IMR-90 (cell line): ENCODE measurements around the gene INPP5J. TPM values are rescaled to one million over a fixed set of nuclear protein-coding genes. Genes with fewer than 3 reads are reported as not detected.

Experiments
- ATAC-seq: fragments of 200-7000 bp; cut with Tn5 transposase; 2 replicates; pipeline ENCODE4 v1.9.1; 2020; ENCODE audit warnings: low read depth, mild to moderate bottlenecking, moderate library complexity
- BruUV-seq: library from RNA; stranded (reverse); fragments of 400-500 nt; replicated peaks from 2 replicates; lab custom pipeline; 2021; lab: Mats Ljungman, UMichigan
- CTCF ChIA-PET: fragments of 300-600 bp; formaldehyde crosslinking; extraction: SDS; loops from one replicate; lab custom pipeline; 2021; ENCODE audit warnings: antibody characterized with exemption; lab: Yijun Ruan, JAX
- POLR2A ChIA-PET: fragments of 300-600 bp; sonication (Branson Sonifier 250); formaldehyde crosslinking; loops from one replicate; lab custom pipeline; 2022; ENCODE audit warnings: antibody characterized with exemption; ENCODE audit not compliant: unreplicated experiment; lab: Charles Lee
- DNase-seq: peaks from one replicate; pipeline ENCODE4 v3.0.0; 2013
- H2AFZ ChIP-seq: replicated peaks from 2 replicates; pipeline ENCODE3; 2013; ENCODE audit warnings: low read length, mild to moderate bottlenecking; ENCODE audit not compliant: poor library complexity
- H2AK5ac ChIP-seq: 2 replicates; pipeline ENCODE4 v1.6.1; 2013; ENCODE audit warnings: low read depth, low read length, inconsistent platforms
- H2AK9ac ChIP-seq: replicated peaks from 2 replicates; pipeline ENCODE3; 2013; ENCODE audit warnings: mild to moderate bottlenecking, low read depth, low read length, moderate library complexity; ENCODE audit not compliant: poor library complexity
- H2BK120ac ChIP-seq: 2 replicates; pipeline ENCODE4 v1.6.1; 2013; ENCODE audit warnings: low read depth, low read length, inconsistent platforms
- H2BK15ac ChIP-seq: 3 replicates; pipeline ENCODE4 v1.6.1; 2013; ENCODE audit warnings: low read depth, low read length, inconsistent platforms
- H2BK20ac ChIP-seq: 2 replicates; pipeline ENCODE4 v1.6.1; 2013; ENCODE audit warnings: low read depth, mild to moderate bottlenecking, inconsistent platforms, low read length, moderate library complexity
- H2BK5ac ChIP-seq: 2 replicates; pipeline ENCODE4 v1.6.1; 2013; ENCODE audit warnings: mild to moderate bottlenecking, low read depth, low read length, inconsistent platforms; ENCODE audit not compliant: poor library complexity, severe bottlenecking
- H3K14ac ChIP-seq: replicated peaks from 2 replicates; pipeline ENCODE4 v1.6.1; 2013; ENCODE audit warnings: low read depth, low read length, inconsistent platforms
- H3K18ac ChIP-seq: 2 replicates; pipeline ENCODE4 v1.6.1; 2013; ENCODE audit warnings: low read depth, low read length, control low read depth
- H3K23ac ChIP-seq: 2 replicates; pipeline ENCODE4 v1.6.1; 2013; ENCODE audit warnings: low read depth, low read length, inconsistent platforms
- H3K27ac ChIP-seq: 2 replicates; pipeline ENCODE4 v1.5.1; 2013; ENCODE audit warnings: mild to moderate bottlenecking, control low read depth, low read length; ENCODE audit not compliant: insufficient read depth
- H3K27me3 ChIP-seq: 2 replicates; pipeline ENCODE4 v1.6.1; 2013; ENCODE audit warnings: low read length; ENCODE audit not compliant: control insufficient read depth, insufficient read depth
- H3K36me3 ChIP-seq: 2 replicates; pipeline ENCODE4 v1.6.1; 2013; ENCODE audit warnings: low read length, mixed read lengths; ENCODE audit not compliant: control insufficient read depth, insufficient read depth
- H3K4ac ChIP-seq: 2 replicates; pipeline ENCODE4 v1.6.1; 2013; ENCODE audit warnings: low read depth, low read length, inconsistent platforms
- H3K4me1 ChIP-seq: 2 replicates; pipeline ENCODE4 v1.6.1; 2013; ENCODE audit warnings: low read length, mixed read lengths; ENCODE audit not compliant: control insufficient read depth, insufficient read depth
- H3K4me2 ChIP-seq: 2 replicates; pipeline ENCODE4 v1.6.1; 2013; ENCODE audit warnings: low read depth, mild to moderate bottlenecking, control low read depth, low read length, moderate library complexity
- H3K4me3 ChIP-seq: 2 replicates; pipeline ENCODE4 v1.5.1; 2013; ENCODE audit warnings: low read depth, mild to moderate bottlenecking, control low read depth, low read length, moderate library complexity; ENCODE audit not compliant: insufficient read depth
- H3K56ac ChIP-seq: 2 replicates; pipeline ENCODE4 v1.6.1; 2013; ENCODE audit warnings: low read length, inconsistent platforms; ENCODE audit not compliant: insufficient read depth; ENCODE audit errors: extremely low read depth
- H3K79me1 ChIP-seq, 2 experiments: 2 replicates each; pipeline ENCODE4 v1.6.1; 2013; ENCODE audit warnings: low read length in 2 of 2, inconsistent platforms in 1 of 2, low read depth in 1 of 2
- H3K9ac ChIP-seq: 2 replicates; pipeline ENCODE4 v1.6.1; 2013; ENCODE audit warnings: low read depth, low read length, control low read depth
- H3K9me1 ChIP-seq: 2 replicates; pipeline ENCODE4 v1.6.1; 2013; ENCODE audit warnings: low read length, inconsistent platforms; ENCODE audit not compliant: insufficient read depth
- H3K9me3 ChIP-seq: 2 replicates; pipeline ENCODE4 v1.6.1; 2013; ENCODE audit warnings: low read length; ENCODE audit not compliant: control insufficient read depth, insufficient read depth
- H4K20me1 ChIP-seq: 2 replicates; pipeline ENCODE4 v1.6.1; 2013; ENCODE audit warnings: low read length, inconsistent platforms; ENCODE audit not compliant: insufficient read depth
- H4K5ac ChIP-seq: 2 replicates; pipeline ENCODE4 v1.6.1; 2013; ENCODE audit warnings: mild to moderate bottlenecking, low read depth, low read length, control low read depth
- H4K8ac ChIP-seq, 2 experiments: 2 replicates each; pipeline ENCODE4 v1.6.1; 2013; ENCODE audit warnings: low read depth in 2 of 2, low read length in 2 of 2, control low read depth in 1 of 2, inconsistent platforms in 1 of 2
- H4K91ac ChIP-seq: 2 replicates; pipeline ENCODE4 v1.6.1; 2013; ENCODE audit warnings: low read depth, low read length, inconsistent platforms; ENCODE audit not compliant: insufficient read depth
- FOS ChIP-seq: fragments of 150-350 bp; IDR thresholded peaks from 2 replicates; pipeline ENCODE4 v1.6.1; 2016; ENCODE audit warnings: low read depth, low read length
- MAFK ChIP-seq: IDR thresholded peaks from 2 replicates; pipeline ENCODE4 v1.6.1; 2012; ENCODE audit warnings: low read depth, low read length, improper control_type of control experiment
- MAZ ChIP-seq: IDR thresholded peaks from 2 replicates; pipeline ENCODE4 v1.6.1; 2012; ENCODE audit warnings: low read depth, mild to moderate bottlenecking, low read length, improper control_type of control experiment, moderate library complexity, borderline replicate concordance
- MXI1 ChIP-seq: IDR thresholded peaks from 2 replicates; pipeline ENCODE4 v1.6.1; 2012; ENCODE audit warnings: low read depth, mild to moderate bottlenecking, low read length, moderate library complexity, borderline replicate concordance
- POLR2A ChIP-seq: IDR thresholded peaks from 2 replicates; pipeline ENCODE4 v1.6.1; 2012; ENCODE audit warnings: mild to moderate bottlenecking, low read depth, low read length
- WGBS, 2 experiments: methylation state at CpG; one replicate each; pipeline versions ENCODE4 v1.1.5 to v1.1.7; 2013; ENCODE audit warnings: missing lambda C conversion rate in 2 of 2; ENCODE audit not compliant: insufficient read length in 1 of 2; ENCODE audit errors: extremely low coverage in 2 of 2; 5-methylcytosine and 5-hydroxymethylcytosine counted together
- dilution Hi-C: fragments of 300-500 bp; cut with HindIII; formaldehyde crosslinking; loops from one replicate; pipeline ENCODE4 v1.14.3; 2018; ENCODE audit warnings: low sequenced_read_pairs; ENCODE audit not compliant: unreplicated experiment
- in situ Hi-C: fragments of 300-500 bp; cut with MboI; formaldehyde crosslinking; loops from 3 replicates; pipeline ENCODE4 v1.14.3; 2019; ENCODE audit warnings: low sequenced_read_pairs, inconsistent platforms, mixed read lengths
- intact Hi-C: fragments of 100-400 bp; cut with micrococcal nuclease; formaldehyde crosslinking; loops from 2 replicates; pipeline ENCODE4 v1.10.0; 2022
- polyA plus RNA-seq, 3 experiments: library from polyadenylated mRNA; depleted of rRNA; stranded (reverse); fragments of >200 nt; gene quantifications; 2 replicates each; pipeline ENCODE4 v1.2.3, GENCODE V29; 2012; ENCODE audit warnings: low replicate concordance in 1 of 3
- total RNA-seq: library from RNA; depleted of rRNA; stranded (reverse); fragments of >200 nt; gene quantifications from 2 replicates; pipeline ENCODE4 v1.2.3, GENCODE V29; 2012

Gene INPP5J
- total and polyA plus RNA-seq, 2 of the 4 experiments (the other 2 are of a cell fraction): 0.36 to 2.2 TPM

DNA sequence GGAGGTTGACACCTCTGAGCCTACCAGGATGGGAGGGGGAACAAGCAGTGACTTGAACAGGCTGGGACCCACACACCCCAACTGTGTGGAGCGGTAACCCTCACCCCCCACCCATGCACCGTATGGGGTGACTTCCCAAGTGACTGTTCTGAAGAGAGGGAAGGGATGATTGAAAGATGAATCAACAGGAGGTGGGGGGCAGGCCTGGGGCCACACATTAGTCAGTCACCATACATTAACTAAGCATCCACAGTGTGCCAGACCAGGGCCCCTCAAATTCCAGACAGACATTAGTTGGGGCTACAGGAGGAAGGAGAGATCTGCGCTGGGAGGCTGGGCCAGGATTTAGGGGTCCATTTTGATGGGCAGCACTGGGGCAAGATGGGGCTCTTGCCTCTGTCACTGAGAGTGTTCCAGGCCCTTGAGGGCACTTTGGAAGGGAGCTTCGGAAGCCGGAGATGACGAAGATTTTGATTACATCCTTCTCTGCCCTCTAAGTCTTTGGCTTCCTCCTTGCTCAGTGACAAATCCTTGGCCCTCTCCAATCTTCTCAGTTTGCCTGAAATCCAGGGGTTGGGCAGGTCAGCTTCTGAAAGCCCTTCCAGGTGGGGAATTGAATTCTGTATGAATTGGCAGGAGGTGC lies 40.7 kb upstream of the INPP5J start:
- H2AFZ ChIP-seq: peak overlapping the region; percentile 91
- CTCF ChIA-PET: interaction anchor here (0.5 to 4.0 kb wide), 8 partner anchors 18 to 129 kb away, joined by 3 to 10 read pairs (median 3); partner anchors contain the start of gene MORC2
- no CpG with 5 or more reads among the region's 6 CpGs for WGBS, 2 experiments

More for the DNA sequence above, 40.7 kb upstream of the INPP5J start:
- ATAC-seq (no peak), DNase-seq (peak; percentile 62)
- H3K4me2 ChIP-seq: peak overlapping the region; percentile 85
- peaks cover 18% of the 10 kb centered on the region for H3K9me1 ChIP-seq
- H3K14ac ChIP-seq: peak overlapping the region; percentile 93
- no TSS peak for BruUV-seq
- H3K27me3 ChIP-seq: no peaks in the 10 kb centered on the region
- peak overlapping the region; percentile 41 for H4K5ac ChIP-seq
- peak overlapping the region; percentile 71 for H3K4me3 ChIP-seq
- H3K79me1 ChIP-seq: peaks cover 27 to 65% of the 10 kb centered on the region in 2 experiments
- H3K23ac ChIP-seq: peak overlapping the region; percentile 96
- in situ Hi-C loops: no loop called here
- TF ChIP-seq MXI1 (no peak), FOS (peak; percentile 22; the same call in 1 of the 2 replicates), POLR2A (no peak), MAFK (no peak), MAZ (peak; percentile 34; the same call in 1 of the 2 replicates)
- peak overlapping the region; percentile 95 for H3K9ac ChIP-seq
- peak overlapping the region; percentile 99 for H2AK9ac ChIP-seq
- peaks cover 11% of the 10 kb centered on the region for H3K36me3 ChIP-seq
- H2BK15ac ChIP-seq: peak overlapping the region; percentile 70
- peak overlapping the region; percentile 97 for H2AK5ac ChIP-seq
- peak overlapping the region; percentile 89 for H3K56ac ChIP-seq
- peaks cover 26% of the 10 kb centered on the region for H3K4me1 ChIP-seq
- dilution Hi-C loops: no loop called here
- H2BK120ac ChIP-seq: peak overlapping the region; percentile 68
- peak overlapping the region; percentile 4; the same call in 1 of the 2 replicates for H2BK20ac ChIP-seq
- H4K8ac ChIP-seq: peak overlapping the region; percentile 7 to 79; a peak in 3 of 4 replicates
- POLR2A ChIA-PET: interaction anchor here (0.5 to 0.9 kb wide), 3 partner anchors 30 to 202 kb away, joined by 3 to 4 read pairs (median 3); partner anchors contain the start of gene TUG1
- H3K18ac ChIP-seq: peak overlapping the region; percentile 11
- H3K4ac ChIP-seq: peak overlapping the region; percentile 94
- peaks cover 8% of the 10 kb centered on the region for H4K20me1 ChIP-seq
- no peaks in the 10 kb centered on the region for H3K9me3 ChIP-seq
- peak overlapping the region; percentile 77 for H4K91ac ChIP-seq
- H2BK5ac ChIP-seq: peak overlapping the region; percentile 89
- intact Hi-C loops: loop anchor here (1.0 to 2.0 kb wide), 4 partner anchors 17 to 134 kb away; partner anchors contain the start of gene TUG1
- H3K27ac ChIP-seq: peak overlapping the region; percentile 80
